Stimulated activated CD8-positive, alpha-beta memory T cell treated with anti-CD3 and anti-CD28 coated beads, Interleukin-4, amount 100 ng/mL, for 24 hours (primary cell): ENCODE data around the gene ROCK2.

Experiments
- DNase-seq: peaks from one replicate; pipeline ENCODE4 v3.0.0-alpha.2; 2020; ENCODE audit warnings: low read depth

Gene ROCK2

DNA sequence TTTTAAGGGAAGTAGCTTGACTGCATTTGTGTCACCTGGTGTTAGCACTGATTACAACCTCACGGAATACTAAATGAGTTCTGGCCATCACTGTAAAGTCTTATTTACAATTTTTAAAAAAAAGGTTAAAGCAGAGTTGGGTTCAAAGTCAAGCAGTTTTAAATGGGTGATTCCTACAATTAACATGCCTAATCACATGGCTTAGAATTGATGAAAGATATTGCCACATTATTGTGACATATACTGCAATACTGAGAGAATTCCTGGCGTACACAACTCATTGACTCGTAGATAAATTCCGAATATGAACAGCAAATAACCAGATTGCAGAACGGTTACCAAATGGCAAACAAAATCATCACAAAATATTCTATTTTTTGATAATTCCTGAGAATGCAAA lies 34.2 kb downstream of the ROCK2 start:
- DNase-seq, result no peak

DNA sequence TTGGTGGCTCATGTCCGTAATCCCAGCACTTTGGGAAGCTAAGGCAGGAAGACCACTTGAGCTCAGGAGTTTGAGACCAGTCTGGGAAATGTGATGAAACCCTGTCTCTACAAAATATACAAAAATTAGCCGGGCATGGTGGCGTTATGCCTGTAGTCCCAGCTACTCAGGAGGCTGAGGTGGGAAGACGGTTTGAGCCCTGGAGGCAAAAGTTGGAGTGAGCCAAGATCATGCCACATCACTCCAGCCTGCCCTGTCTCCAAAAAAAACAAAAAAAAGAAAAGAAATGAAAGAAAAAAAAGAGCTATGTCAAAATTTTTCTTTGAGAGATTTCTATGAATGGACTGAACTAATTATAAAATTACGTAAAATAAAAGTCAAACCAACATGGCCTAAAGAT lies 34.7 kb downstream of the ROCK2 start:
- DNase-seq, result no peak

DNA sequence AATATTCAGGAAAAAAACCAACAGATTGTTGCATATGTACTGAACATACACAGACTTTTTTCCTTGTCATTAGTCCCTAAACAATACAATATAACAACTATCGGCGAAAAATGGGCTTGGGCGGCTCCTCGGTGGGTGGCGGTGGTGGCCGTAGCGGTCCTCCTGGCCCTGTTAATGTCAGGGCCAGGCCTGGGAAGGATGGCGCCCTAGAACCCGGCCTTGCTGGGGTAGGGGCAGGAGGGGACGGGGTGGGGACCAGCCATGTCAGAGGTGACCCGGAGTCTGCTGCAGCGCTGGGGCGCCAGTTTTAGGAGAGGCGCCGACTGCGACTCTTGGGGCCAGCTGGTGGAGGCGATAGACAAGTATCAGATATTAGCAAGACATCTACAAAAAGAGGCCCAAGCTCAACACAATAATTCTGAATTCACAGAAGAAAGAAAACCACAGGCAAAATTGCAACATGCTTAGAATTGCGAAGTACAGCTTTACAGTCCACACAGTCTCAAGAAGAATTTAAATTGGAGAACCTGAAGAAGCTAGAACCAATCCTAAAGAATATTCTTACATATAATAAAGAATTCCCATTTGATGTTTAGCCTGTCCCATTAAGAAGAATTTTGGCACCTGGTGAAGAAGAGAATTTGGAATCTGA lies 36.5 kb downstream of the ROCK2 start:
- no peak for DNase-seq

DNA sequence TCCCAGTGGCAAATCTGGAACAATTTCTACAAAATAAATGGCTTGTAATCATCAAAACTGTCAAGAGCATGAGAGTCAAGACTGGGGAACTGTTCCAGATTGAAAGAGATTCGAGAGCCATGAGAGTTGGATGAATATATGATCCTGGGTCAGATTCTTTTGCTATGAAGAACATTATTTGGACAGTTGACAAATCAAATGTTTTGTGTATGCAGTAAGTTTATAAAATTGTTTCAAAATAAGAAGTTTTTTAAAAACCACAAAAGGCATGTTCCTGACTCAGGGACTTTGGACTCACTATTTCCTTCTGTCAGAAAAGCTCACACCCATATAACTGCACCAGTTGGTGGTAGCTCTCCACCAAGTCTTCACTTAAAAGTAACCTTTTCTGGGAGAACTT lies 38.5 kb downstream of the ROCK2 start:
- DNase-seq, result no peak

DNA sequence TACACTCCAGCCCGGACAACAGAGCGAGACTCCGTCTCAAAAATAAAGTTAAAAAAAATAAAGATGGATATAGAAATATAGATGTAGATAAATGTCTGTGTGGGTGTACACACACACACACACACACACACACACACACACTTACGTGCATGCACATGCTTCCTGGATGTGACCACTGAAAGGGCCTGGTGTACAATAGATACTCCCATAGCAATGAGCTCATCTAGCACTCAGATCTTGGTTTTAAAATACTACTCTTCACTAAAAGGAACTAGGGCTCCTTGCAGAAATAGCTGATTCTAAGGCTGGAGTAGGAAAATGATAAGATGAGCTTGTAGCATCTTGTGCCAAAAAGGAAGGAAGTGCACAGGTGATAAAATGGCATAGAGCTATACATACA lies 39.1 kb downstream of the ROCK2 start:
- DNase-seq, result no peak

DNA sequence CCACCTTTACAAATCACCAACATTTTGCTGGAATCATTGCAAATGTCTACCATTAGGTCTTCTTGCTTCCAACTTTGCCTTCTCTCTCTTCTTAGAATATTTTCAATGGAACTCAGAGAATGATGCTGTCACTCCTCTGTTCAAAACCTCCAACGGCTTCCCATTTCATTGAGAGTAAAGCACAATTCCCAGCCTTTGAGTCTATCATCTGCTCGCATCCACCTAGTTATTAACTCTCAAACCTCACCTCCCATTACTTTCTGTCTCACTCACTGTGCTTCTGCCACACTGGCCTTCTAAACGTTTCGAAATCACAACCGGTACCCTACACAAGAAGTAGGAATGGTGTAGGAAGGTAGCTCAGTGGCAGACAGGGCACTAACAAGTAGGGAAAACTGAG lies 40.0 kb downstream of the ROCK2 start:
- DNase-seq, result no peak

DNA sequence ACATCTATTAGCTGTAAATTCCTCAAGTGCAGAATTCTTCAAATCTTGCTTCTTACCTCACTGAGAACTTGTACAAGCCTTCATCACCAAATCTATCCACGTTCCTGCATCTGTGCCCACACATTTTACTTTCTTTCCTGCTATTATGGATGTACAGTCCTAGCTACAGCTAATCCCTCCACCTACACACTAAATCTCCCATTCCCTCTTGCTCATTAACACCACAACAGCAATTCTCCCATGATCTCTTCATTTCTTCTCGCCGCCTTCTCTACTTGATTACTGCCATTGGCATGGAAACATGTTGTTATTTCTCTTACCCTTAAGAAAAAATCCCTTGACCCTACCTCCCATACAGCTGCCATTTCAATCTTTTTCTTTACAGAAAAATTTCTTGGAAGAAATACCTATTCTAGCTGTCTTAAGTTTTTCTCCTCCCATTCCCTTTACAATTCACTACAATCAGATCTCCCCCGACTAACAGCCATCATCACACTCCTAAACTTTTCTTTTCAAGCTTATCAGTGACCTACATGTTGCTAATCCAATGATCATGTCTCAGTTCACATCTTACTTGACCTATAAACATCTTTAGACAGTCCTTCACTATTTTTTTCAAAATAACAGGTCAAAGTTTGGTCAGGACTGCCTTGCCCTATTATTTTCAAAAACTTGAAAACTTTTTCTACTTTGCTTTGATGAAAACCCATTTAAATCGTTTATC lies 41.0 kb downstream of the ROCK2 start:
- DNase-seq, result no peak

DNA sequence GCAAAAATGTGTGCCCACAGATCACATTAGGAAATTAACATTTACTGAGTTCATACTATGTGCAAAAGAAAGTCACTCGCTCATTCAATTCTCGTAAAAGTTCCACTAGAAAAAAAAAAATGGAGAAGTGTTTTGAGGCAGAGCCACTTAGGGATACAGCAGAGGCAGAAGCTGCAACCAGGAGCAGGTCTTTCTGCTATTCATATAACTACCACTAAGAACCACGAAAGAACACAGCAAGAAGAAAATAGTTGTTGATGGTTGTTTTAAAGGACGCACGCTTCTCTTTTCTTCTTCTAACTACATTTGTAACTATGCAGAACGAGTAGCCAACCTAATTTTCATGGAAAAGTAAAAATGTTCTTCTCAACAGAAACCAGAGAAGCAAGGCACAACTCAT lies 45.0 kb downstream of the ROCK2 start:
- no peak for DNase-seq

DNA sequence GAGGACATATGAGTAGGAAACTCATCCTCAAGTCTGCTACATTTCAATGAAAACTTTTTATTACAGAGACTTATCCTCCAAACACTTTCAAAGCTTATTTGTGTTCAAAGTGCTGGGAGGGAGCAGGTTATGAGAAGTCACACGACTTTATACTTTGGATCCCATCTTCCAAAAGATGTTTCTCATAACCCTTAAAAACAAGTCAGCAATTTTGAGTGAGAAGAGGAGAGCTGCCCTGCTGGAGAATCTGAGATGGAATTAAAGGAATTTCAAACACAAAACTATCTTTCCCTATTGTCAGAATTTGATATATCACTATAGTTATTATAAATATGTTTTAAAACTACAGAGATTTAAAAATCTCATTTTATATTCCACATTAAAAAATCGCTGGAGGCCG lies 45.8 kb downstream of the ROCK2 start:
- DNase-seq, result no peak

DNA sequence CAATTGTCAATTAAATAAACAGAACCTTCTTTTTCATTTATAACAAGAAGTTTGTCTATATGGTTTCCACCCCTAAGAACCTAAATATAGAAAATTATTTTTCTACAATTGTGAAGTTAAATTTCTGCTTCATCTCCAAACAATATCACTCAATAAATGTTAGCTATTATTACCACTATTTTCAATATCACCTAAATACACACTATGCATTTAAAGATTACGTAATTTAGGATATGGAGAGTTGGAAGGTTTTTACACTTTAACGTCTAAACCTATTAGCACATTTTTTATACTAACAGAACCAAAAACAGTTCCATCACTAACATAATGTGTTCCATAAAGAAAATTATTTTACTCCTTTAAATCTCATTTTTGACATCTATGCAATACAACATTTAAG lies 48.0 kb downstream of the ROCK2 start:
- DNase-seq, result no peak

DNA sequence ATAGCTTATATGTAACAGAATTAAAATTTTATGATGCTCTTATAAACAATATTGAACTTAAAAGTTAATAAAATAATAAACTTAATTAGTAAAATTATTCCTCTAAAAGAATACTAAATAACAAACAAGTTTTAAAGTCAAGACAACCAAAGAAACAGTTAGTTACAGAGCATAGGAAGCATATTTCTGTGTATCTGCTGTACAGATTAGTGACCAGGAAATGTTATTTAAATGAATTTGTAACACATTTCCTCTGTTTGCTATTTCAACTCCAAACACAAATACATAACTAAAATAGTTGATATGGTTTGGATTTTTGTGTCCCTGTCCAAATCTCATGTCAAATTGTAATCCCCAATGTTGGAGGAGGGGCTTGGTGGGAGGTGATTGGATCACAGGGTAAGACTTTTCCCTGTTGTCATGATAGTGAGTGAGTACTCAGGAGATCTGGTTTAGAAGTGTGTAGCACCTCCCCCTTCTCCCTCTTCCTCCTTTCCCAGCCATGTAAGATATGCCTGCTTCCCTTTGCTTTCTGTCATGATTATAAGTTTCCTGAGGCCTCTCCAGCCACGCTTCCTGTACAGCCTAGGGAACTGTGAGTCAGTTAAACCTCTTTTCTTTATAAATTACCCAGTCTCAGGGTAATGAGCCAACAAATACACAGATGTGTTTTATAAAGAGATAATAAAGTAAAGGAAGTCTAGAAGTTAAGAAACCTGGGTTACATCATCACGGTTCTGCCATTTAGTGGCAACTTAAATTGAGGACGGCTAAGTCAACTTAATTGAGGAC lies 51.8 kb downstream of the ROCK2 start:
- no peak for DNase-seq

DNA sequence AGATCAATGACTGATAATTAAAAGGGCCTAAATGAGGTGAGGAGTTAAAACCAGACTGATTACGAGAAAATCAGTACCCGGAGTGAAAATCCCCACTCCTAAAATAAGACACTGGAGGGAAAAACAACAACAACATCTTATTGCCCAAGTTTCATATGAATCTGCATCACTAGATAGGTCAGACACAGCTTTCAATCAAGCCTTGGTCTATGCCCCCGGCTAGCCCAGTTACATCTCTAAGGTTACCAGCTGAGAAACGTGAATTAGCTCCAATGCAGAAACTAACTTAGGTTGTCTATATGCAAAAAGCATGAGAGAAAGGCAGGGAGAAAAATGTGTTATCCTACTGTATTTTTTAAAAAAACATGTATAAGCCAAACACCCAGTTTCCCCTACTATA lies 53.7 kb downstream of the ROCK2 start:
- no peak for DNase-seq

DNA sequence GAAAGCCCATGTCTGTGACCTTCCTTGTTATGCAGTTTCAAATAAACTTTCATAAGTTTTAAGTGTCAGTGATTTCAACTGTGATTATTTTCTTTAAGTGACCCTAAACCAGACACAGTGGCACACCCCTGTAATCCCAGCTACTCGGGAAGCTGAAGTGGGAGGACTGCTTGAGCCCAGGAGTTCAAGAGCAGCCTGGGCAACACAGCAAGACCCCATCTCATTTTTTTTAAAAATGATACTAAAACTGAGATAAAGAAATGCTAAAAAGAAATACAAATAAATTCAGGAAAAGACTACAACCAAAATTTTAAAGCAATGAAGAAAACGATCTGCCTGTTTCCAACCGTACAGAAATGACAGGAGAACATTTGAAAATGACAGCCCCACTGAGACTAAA lies 54.2 kb downstream of the ROCK2 start:
- DNase-seq, result no peak

DNA sequence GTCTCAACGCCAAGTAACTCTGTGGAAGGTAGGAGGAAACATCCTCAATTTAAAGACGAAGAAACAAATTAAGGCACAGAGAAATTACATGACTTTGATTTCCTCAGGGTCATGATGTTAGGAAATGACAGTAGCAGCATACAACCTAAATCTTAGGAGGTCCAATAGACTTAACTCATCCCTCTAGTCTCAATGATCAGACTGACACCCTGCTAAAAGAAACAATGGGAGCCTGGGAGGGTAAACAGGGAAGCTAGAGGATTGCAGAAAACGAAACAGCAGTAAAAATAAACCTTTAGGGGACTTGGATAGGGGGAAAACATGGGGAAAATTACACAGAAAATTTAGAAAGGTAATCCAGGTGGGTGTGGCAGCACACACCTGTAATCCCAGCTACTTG lies 56.0 kb downstream of the ROCK2 start:
- no peak for DNase-seq

DNA sequence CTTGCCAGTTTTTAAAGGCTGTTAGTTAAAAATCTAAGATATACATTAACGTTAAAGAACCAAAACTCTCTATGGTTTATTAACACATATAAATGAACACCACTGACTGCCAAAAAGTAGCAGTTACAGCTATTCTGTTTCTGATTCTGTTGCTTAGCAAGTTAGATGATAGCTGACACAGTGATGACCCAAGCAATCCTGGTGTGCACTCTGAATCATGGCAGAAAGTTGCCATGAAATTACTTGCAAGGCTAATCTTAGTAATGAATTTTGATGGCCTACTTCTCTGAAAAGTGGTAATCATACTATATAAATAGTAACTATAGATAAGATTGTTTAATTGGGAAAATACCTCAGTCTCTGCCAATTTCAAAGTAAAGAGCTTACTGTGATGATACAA lies 57.7 kb downstream of the ROCK2 start:
- DNase-seq, result no peak

DNA sequence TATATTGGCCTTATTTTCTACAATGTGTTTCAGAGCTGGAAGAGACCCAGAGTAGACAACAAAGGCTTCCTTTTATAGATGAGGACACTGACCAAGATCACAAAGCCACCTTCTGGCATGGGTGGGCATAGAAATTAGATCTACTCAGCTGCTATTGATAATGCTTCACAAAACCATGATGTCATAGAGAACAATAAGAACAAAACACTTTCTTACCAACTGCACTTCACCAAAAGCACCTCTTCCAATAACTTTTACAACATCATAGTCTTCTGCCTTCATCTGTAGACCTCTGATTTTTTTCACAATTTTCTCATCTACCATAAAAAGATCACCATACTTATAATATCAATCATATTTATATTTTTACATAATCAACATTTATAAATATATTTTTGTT lies 58.1 kb downstream of the ROCK2 start:
- no peak for DNase-seq

DNA sequence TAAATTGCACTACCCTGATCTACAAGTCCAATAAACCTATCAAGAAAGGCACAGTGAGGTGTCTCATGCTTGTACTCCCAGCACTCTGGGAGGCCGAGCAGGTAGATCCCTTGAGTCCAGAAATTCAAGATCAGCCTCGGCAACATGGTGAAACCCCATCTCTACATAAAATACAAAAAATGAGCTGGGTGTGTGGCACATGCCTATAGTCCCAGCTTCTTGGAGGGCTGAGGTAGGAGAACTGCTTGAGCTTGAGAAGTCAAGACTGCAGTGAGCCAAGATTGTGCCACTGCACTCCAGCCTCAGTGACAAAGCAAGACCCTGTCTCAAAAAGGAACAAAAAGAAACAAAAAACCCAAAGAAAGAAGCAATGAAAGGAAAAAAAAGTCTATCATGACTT lies 58.9 kb downstream of the ROCK2 start:
- DNase-seq, result no peak

DNA sequence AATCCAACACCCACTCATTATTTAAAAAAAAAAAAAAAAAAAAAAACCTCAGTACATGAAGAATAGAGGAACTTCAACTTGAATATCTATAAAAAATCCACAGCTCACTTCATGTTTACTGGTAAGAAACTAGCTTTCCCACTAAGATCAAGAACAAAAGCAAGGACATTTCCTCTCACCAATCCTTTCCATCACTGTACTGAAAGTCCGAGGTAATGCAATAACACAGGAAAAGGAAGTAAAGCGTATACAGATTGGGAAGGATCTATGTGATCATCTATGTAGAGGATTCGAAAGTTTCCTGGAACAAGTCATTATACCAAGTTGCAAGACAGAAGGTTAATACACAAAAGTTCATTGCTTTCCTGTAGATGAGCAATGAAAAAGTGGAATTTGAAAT lies 63.2 kb downstream of the ROCK2 start:
- DNase-seq, result no peak

DNA sequence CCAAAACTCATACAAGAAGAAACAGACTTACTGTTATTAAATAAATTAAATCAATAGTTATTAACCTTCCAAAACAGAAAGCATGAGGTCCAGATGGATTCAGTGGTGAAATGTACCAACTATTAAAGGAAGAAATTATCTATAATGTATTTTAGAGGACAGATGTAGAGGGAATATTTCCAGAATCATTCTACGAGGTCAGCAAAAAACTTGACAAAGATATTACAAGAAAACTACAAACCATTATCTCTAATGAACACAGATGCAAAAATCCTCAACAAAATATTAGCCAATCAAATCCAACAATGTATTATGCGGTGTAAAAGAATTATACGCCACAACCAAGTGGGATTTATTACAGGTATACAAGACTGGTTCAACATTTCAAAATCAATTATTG lies 63.7 kb downstream of the ROCK2 start:
- no peak for DNase-seq

DNA sequence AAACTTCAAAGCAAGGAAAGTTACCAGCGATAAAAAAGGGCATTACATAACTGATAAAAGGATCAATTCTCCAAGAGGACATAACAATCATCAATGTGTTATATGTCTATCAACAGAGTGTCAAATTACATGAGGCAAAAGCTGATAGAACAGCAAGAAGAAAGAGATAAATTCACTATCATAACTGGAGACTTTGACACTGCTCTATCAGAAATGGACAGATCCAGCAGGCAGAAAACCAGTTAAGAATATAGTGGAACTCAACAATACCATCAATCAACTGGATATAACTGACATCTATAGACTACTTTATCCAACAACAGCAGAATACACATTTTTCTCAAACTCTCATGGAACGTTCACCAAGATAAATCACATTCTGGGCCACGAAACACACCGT lies 65.0 kb downstream of the ROCK2 start:
- DNase-seq, result no peak

DNA sequence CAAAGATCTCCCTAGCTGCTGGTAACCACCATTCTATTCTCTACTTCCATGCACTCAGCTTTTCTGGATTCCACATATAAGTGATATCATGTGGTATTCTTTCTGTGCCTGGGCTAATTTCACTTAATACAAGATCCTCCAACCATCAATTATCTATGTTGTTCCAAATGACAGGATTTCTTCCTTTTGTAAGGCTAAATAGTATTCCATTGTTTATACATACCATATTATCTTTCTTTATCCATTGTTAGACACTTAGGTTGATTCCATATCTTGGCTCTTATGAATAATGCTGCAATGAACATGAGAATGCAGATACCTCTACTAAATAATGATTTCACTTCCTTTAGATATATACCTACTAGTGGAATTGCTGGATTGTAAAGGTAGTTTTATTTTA lies 66.2 kb downstream of the ROCK2 start:
- no peak for DNase-seq

DNA sequence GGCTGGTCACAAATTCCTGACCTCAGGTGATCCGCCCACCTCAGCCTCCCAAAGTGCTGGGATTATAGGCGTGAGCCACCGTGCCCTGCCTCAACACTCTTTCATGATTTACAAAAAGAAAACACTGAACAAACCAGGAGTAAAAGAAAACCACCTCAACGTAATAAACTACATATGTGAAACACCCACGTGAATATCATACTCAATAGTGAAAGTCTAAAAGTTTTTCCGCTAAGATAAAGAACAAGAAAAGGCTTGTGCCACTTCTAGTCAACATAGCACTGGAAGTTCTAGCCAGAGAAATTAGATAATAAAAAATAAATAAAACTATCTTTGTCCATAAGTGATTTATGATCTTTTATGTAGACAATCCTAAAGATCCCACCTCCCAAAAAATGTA lies 68.5 kb downstream of the ROCK2 start:
- no peak for DNase-seq

DNA sequence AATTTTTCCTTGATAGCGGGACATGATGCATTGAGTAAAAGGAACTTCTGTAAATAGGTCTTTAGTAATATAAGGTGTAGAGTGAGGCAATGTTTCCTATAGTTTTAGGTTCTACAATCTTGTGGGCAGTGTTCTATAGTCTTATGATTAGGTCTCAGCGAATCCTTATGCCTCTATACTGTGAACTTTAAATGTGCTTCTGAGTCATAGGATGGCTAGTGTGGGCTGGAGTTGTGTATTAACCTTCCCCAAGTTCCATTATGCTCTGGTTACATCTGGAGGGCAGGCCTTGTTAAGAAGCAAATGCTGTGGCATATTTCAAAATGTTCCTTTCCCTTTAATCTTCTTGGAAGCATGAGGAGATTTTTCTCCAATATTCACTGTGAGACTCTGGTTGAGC lies 73.5 kb downstream of the ROCK2 start:
- DNase-seq, result no peak
